MCF 10A (cell line): ENCODE data around the gene MIDN. TPM values are rescaled to one million over a fixed set of nuclear protein-coding genes. Genes with fewer than 3 reads are reported as not detected.
A peak's percentile ranks its signal among the peaks of the same experiment; 100 is the strongest.

ENCODE experiments used
- BruUV-seq: library from RNA; stranded (reverse); fragments of 400-500 nt; replicated peaks from 2 replicates; lab custom pipeline; 2021; lab: Mats Ljungman, UMichigan
- CTCF ChIA-PET: fragments of 300-600 bp; sonication (Branson Sonifier 250); formaldehyde crosslinking; extraction: SDS; loops from one replicate; lab custom pipeline; 2021; ENCODE audit warnings: antibody characterized with exemption, inconsistent platforms; lab: Yijun Ruan, JAX
- POLR2A ChIA-PET: fragments of 300-600, 350-650 bp; sonication (Branson Sonifier 250); formaldehyde crosslinking; extraction: SDS; loops from one replicate; lab custom pipeline; 2020; ENCODE audit warnings: antibody characterized with exemption, inconsistent platforms; lab: Yijun Ruan, JAX
- DNase-seq: peaks from one replicate; pipeline ENCODE4 v3.0.0-alpha.2; 2018; ENCODE audit not compliant: unreplicated experiment
- H3K27ac Mint-ChIP-seq: one replicate; pipeline ENCODE4 v1.8.0; 2022; ENCODE audit warnings: mild to moderate bottlenecking, low read depth, mixed read lengths; ENCODE audit not compliant: unreplicated experiment
- H3K27me3 Mint-ChIP-seq: one replicate; pipeline ENCODE4 v1.8.0; 2022; ENCODE audit warnings: mixed read lengths; ENCODE audit not compliant: insufficient read depth, unreplicated experiment
- H3K36me3 Mint-ChIP-seq: one replicate; pipeline ENCODE4 v1.8.0; 2022; ENCODE audit warnings: mild to moderate bottlenecking, moderate library complexity, mixed read lengths; ENCODE audit not compliant: insufficient read depth, unreplicated experiment
- H3K4me1 Mint-ChIP-seq: one replicate; pipeline ENCODE4 v1.8.0; 2022; ENCODE audit warnings: mixed read lengths; ENCODE audit not compliant: insufficient read depth, unreplicated experiment
- H3K4me3 Mint-ChIP-seq: one replicate; pipeline ENCODE4 v1.8.0; 2022; ENCODE audit warnings: mild to moderate bottlenecking, moderate library complexity, mixed read lengths; ENCODE audit not compliant: unreplicated experiment
- H3K9me3 Mint-ChIP-seq: one replicate; pipeline ENCODE4 v1.8.0; 2022; ENCODE audit warnings: mixed read lengths; ENCODE audit not compliant: unreplicated experiment
- intact Hi-C: fragments of 100-400 bp; cut with micrococcal nuclease; formaldehyde crosslinking; loops from 2 replicates; pipeline ENCODE4 v1.14.1; 2022
- total RNA-seq: library from RNA; stranded (reverse); gene quantifications from 2 replicates; pipeline ENCODE4 v1.2.3, GENCODE V29; 2022
- TF ChIP-seq, protein P1 (sequence below): fragments of 200-600 bp; IDR thresholded peaks from one replicate; pipeline ENCODE4 v1.8.0; 2022; ENCODE audit warnings: antibody characterized with exemption, mild to moderate bottlenecking; ENCODE audit not compliant: unreplicated experiment

Gene MIDN
- total RNA-seq, 1 experiment from 2014 or later: 73.6 TPM

DNA sequence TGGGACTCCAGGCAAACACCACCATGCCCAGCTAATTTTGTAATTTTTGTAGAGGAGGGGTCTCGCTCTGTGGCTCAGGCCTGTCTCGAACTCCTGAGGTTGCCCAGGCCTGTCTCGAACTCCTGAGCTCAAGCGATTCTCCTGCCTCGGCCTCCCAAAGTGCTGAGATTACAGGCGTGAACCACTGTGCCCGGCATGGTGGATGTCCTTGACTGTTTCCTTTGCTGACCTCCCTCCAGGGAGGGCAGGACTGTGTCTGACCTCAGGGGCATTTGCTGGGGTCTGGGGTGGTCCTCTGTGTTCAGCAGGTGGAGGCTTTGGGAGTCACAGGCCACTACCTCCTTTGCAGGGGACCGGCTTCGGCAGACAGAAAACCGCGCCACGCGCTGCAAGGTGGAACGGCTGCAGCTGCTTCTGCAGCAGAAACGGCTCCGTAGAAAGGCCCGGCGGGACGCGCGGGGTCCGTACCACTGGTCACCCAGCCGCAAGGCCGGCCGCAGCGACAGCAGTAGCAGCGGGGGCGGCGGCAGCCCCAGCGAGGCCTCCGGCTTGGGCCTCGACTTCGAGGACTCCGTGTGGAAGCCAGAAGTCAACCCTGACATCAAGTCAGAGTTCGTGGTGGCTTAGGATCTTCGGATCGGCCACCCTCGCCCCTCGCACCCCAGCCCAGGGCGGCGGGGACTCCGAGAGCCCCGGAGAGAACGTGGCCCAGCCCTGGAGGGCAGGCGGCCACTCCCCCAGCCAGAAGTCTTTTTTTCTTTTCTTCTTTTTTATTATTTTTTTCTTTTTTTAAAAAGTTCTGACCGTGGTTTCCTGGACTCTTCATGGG is 8.5 kb downstream of the MIDN start:
- Mint-ChIP-seq H3K9me3 (no peaks in the 10 kb centered on the region), H3K4me1 (peaks cover 22% of the 10 kb centered on the region), H3K36me3 (peaks cover 80% of the 10 kb centered on the region), H3K4me3 (no peak overlapping the region), H3K27me3 (no peaks in the 10 kb centered on the region), H3K27ac (no peak overlapping the region)
- POLR2A ChIA-PET: interaction anchor here (3.0 to 3.2 kb wide), 2 partner anchors 9 to 12 kb away, joined by 11 to 23 read pairs; partner anchors contain the start of gene CIRBP
- CTCF ChIA-PET: interaction anchor here (2.7 kb wide), 1 partner anchor 10 kb away, joined by 11 read pairs; no protein-coding TSS in a partner anchor
- intact Hi-C loops: no loop called here
- no peak for DNase-seq
- TF ChIP-seq, protein P1, sequence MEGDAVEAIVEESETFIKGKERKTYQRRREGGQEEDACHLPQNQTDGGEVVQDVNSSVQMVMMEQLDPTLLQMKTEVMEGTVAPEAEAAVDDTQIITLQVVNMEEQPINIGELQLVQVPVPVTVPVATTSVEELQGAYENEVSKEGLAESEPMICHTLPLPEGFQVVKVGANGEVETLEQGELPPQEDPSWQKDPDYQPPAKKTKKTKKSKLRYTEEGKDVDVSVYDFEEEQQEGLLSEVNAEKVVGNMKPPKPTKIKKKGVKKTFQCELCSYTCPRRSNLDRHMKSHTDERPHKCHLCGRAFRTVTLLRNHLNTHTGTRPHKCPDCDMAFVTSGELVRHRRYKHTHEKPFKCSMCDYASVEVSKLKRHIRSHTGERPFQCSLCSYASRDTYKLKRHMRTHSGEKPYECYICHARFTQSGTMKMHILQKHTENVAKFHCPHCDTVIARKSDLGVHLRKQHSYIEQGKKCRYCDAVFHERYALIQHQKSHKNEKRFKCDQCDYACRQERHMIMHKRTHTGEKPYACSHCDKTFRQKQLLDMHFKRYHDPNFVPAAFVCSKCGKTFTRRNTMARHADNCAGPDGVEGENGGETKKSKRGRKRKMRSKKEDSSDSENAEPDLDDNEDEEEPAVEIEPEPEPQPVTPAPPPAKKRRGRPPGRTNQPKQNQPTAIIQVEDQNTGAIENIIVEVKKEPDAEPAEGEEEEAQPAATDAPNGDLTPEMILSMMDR: no peak
- BruUV-seq: no TSS peak

DNA sequence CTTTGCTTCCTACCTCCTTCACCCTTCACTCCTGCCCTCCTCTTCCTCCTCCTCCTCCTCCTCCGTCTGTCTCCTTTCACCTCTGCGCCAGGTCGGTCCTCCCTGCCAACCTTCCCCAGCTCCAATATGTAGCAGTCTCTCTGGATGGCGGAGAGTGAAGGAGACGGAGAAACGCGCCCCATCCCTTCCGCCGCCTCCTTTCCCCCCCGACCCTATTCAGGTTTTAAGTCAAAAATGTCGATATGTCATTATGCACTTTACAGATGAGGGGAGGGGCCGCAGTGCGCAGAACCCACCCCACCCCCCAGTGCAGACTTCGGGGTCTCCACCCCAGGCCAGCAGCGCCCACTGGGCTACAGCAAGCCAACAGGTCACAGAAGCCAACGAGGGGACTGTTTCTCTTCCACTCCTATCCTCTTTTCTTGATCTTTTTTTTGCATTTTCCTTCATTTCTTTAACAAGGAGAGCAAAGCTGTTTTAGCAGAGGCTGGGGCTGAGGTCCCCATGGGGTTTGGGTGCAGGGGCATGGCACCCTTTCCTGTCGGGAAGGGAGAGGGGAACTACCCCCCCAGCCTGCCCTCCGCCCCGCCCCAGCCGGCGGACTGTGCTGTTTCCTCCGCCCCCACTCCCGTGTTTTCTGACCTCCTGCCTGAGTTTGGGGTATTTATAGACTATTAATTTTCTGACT is 9.2 kb downstream of the MIDN start:
- no peaks in the 10 kb centered on the region for H3K27me3 Mint-ChIP-seq
- POLR2A ChIA-PET: interaction anchor here (0.8 to 3.2 kb wide), 4 partner anchors 9 to 153 kb away, joined by 3 to 23 read pairs (median 8); partner anchors contain the start of genes CIRBP and GPX4

DNA sequence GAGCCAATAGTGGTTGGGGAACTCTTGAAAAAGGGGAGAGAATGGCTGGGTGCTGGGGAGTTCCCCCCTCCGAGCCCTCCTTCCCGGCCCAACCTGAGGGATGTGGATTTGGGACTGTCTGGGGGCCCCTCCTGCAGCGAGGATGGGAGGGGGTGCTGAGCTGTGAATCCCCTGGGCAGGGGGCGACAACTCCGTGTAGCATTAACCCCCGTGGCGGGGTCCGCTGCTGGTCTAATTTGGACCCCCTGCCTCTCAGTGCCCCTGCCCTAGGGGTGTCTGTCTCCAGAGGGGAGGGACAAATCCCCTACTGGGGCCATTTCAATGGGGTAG is 9.7 kb downstream of the MIDN start:
- peaks cover 34% of the 10 kb centered on the region for H3K4me1 Mint-ChIP-seq
- H3K27me3 Mint-ChIP-seq: no peaks in the 10 kb centered on the region
- intact Hi-C loops: no loop called here
- CTCF ChIA-PET: interaction anchor here (0.6 to 2.7 kb wide), 2 partner anchors 8 to 11 kb away, joined by 3 to 11 read pairs; no protein-coding TSS in a partner anchor
- TF ChIP-seq, protein P1: no peak
- BruUV-seq: TSS peak; percentile 17
- DNase-seq: no peak
- H3K4me3 Mint-ChIP-seq: no peak overlapping the region
- POLR2A ChIA-PET: interaction anchor here (0.8 to 1.7 kb wide), 3 partner anchors 8 to 154 kb away, joined by 3 to 6 read pairs (median 5); partner anchors contain the start of gene GPX4
- peak overlapping the region; percentile 92 for H3K27ac Mint-ChIP-seq
- H3K9me3 Mint-ChIP-seq: no peaks in the 10 kb centered on the region
- H3K36me3 Mint-ChIP-seq: peaks cover 69% of the 10 kb centered on the region

More for the DNA sequence above, 9.2 kb downstream of the MIDN start:
- no TSS peak for BruUV-seq
- TF ChIP-seq, protein P1: no peak
- peaks cover 29% of the 10 kb centered on the region for H3K4me1 Mint-ChIP-seq
- intact Hi-C loops: no loop called here
- no peak for DNase-seq
- CTCF ChIA-PET: interaction anchor here (2.7 kb wide), 1 partner anchor 9 kb away, joined by 11 read pairs; no protein-coding TSS in a partner anchor
- no peak overlapping the region for H3K27ac Mint-ChIP-seq
- H3K4me3 Mint-ChIP-seq: no peak overlapping the region
- peaks cover 73% of the 10 kb centered on the region for H3K36me3 Mint-ChIP-seq
- no peaks in the 10 kb centered on the region for H3K9me3 Mint-ChIP-seq
